Right atrium auricular region (tissue), 2 donors: ENCODE results near the gene VOPP1. TPM values are rescaled to one million over a fixed set of nuclear protein-coding genes. Genes with fewer than 3 reads are reported as not detected.

Experiments
- DNase-seq: peaks from one replicate; pipeline ENCODE4 v3.0.0-alpha.2; 2019; ENCODE audit warnings: low spot score
- H3K27ac ChIP-seq, 2 donors: fragments of 200-600 bp; sonication (generic); 1 replicate in 1 of 2; 2 replicates in 1 of 2; pipeline ENCODE4 v1.5.1; 2016 to 2019
- H3K27me3 ChIP-seq, 2 donors: fragments of 200-600 bp; sonication (generic); one replicate each; pipeline versions ENCODE4 v1.5.1 to v1.6.0; 2017 to 2019
- H3K36me3 ChIP-seq: fragments of 200-600 bp; sonication (generic); one replicate; pipeline ENCODE4 v1.5.1; 2016
- H3K4me1 ChIP-seq, 2 donors: fragments of 200-600 bp; sonication (generic); one replicate each; pipeline versions ENCODE4 v1.5.1 to v1.6.0; 2017 to 2019
- H3K4me3 ChIP-seq, 2 donors: fragments of 200-600 bp; sonication (generic); 1 replicate in 1 of 2; 2 replicates in 1 of 2; pipeline ENCODE4 v1.5.1; 2017 to 2019; ENCODE audit warnings: mild to moderate bottlenecking in 1 of 2, moderate library complexity in 1 of 2
- H3K9me3 ChIP-seq, 2 donors: fragments of 200-600 bp; sonication (generic); one replicate each; pipeline ENCODE4 v1.5.1; 2019
- CTCF ChIP-seq, 2 donors: fragments of 200-600 bp; sonication (generic); IDR thresholded peaks; one replicate each; pipeline ENCODE4 v1.5.1; 2019; ENCODE audit warnings: antibody characterized with exemption in 2 of 2
- total RNA-seq, 2 donors: library from RNA; depleted of rRNA; stranded (reverse); fragments of >200 nt; gene quantifications; one replicate each; pipeline ENCODE4 v1.1.0, GENCODE V29; 2016

The VOPP1 gene
- total RNA-seq, 2 donors from 2014 or later, result 21.4 to 24.1 TPM

GRCh38 chr7:55425141-55425752, 147.1 kb downstream of the VOPP1 start:
- TF ChIP-seq CTCF (IDR thresholded peaks at IDR 0.05), result no peak
- Histone ChIP-seq H3K36me3 (peaks cover 10% of the 10 kb centered on the region), H3K4me1 (no peaks in the 10 kb centered on the region), H3K27ac (no peak overlapping the region), H3K27me3 (no peaks in the 10 kb centered on the region), H3K9me3 (no peaks in the 10 kb centered on the region), H3K4me3 (no peak overlapping the region)
- DNase-seq, result no peak

GRCh38 chr7:55423891-55424290, 148.4 kb downstream of the VOPP1 start:
- H3K36me3 ChIP-seq, result peaks cover 10% of the 10 kb centered on the region
- no peak overlapping the region for H3K27ac ChIP-seq
- no peaks in the 10 kb centered on the region for H3K4me1 ChIP-seq
- no peaks in the 10 kb centered on the region for H3K9me3 ChIP-seq
- no peak for DNase-seq
- no peak for TF ChIP-seq CTCF (IDR thresholded peaks at IDR 0.05)
- H3K4me3 ChIP-seq, result no peak overlapping the region
- no peaks in the 10 kb centered on the region for H3K27me3 ChIP-seq

- TF ChIP-seq CTCF (IDR thresholded peaks at IDR 0.05), result no peak
- Histone ChIP-seq H3K27ac (no peak overlapping the region), H3K4me1 (no peaks in the 10 kb centered on the region), H3K27me3 (no peaks in the 10 kb centered on the region), H3K9me3 (no peaks in the 10 kb centered on the region), H3K36me3 (peaks cover 10% of the 10 kb centered on the region), H3K4me3 (no peak overlapping the region)
- no peak for DNase-seq
These were observed 149.0 kb downstream of the VOPP1 start for GRCh38 chr7:55423277-55423711.

Other genes starting within 250 kb of the VOPP1 start
- 10 to 100 TPM in 1 of 2 donors, 1 to 10 TPM in 1; 6.7 to 10.6 TPM for gene LANCL2, start 207.2 kb downstream of the VOPP1 start, total RNA-seq